Colonic mucosa (tissue), 4 donors: ENCODE data around the gene HES5. TPM values are rescaled to one million over a fixed set of nuclear protein-coding genes. Genes with fewer than 3 reads are reported as not detected.

Source experiments
- DNase-seq: peaks from one replicate; pipeline ENCODE4 v3.0.0-alpha.2; 2020
- H3K27ac ChIP-seq: fragments of 200-600 bp; one replicate; pipeline ENCODE4 v1.8.0; 2021
- H3K27me3 ChIP-seq: fragments of 200-600 bp; one replicate; pipeline ENCODE4 v1.8.0; 2021
- H3K36me3 ChIP-seq: fragments of 200-600 bp; one replicate; pipeline ENCODE4 v1.8.0; 2021
- H3K4me1 ChIP-seq: fragments of 200-600 bp; one replicate; pipeline ENCODE4 v1.8.0; 2021; ENCODE audit warnings: mild to moderate bottlenecking
- H3K4me3 ChIP-seq: fragments of 200-600 bp; one replicate; pipeline ENCODE4 v1.8.0; 2021
- H3K9ac ChIP-seq, 2 donors: one replicate each; pipeline ENCODE4 v1.7.0; 2013; ENCODE audit warnings: control low read depth in 2 of 2, low read depth in 2 of 2, low read length in 2 of 2
- H3K9me3 ChIP-seq: fragments of 200-600 bp; one replicate; pipeline ENCODE4 v1.8.0; 2021
- intact Hi-C: fragments of 100-400 bp; cut with DNase I; formaldehyde crosslinking; loops from one replicate; pipeline ENCODE4 v1.14.1; 2022
- total RNA-seq, 2 donors: library from RNA; stranded (reverse); fragmentation: NEBNext Ultra II Directional in 1 of 2; extraction: Animal tissue kit (Norgen Biotek cat#: 25700) in 1 of 2; gene quantifications; one replicate each; pipeline ENCODE4 v1.2.1, GENCODE V29; 2021
- TF ChIP-seq, protein P1 (sequence below): fragments of 200-600 bp; IDR thresholded peaks from one replicate; pipeline ENCODE4 v1.8.0; 2022; ENCODE audit warnings: antibody characterized with exemption, mild to moderate bottlenecking
- donor health status: healthy.
- donor health status: DM: no; HTN: no; CAD: no.
- donor health status: DM: no; HTN: no; CAD: no.

HES5 gene
- total RNA-seq, 2 donors from 2014 or later: 2.5 to 4.2 TPM

DNA sequence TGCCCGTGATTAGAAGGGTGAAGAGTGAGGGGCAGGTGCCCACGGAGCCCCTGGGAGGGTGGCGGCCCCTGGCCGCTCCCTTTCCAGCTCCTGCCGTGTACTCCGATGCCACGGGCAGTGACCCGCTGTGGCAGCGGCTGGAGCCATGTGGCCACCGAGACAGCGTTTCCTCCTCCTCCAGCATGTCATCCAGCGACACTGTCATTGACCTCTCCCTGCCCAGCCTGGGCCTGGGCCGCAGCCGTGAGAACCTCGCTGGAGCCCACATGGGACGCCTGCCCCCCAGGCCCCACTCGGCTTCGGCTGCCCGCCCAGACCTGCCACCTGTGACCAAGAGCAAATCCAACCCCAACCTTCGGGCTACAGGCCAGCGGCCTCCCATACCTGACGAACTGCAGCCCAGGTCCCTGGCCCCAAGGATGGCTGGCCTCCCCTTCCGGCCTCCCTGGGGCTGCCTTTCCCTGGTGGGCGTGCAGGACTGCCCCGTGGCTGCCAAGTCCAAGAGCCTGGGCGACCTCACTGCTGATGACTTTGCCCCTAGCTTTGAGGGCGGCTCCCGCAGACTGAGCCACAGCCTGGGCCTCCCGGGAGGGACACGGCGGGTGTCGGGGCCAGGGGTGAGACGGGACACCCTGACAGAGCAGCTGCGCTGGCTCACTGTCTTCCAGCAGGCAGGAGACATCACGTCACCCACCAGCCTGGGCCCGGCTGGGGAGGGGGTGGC is 25.7 kb downstream of the HES5 start:
- H3K9me3 ChIP-seq: no peaks in the 10 kb centered on the region
- H3K4me1 ChIP-seq: no peaks in the 10 kb centered on the region
- H3K9ac ChIP-seq: no peak overlapping the region
- no peak overlapping the region for H3K4me3 ChIP-seq
- no peak for DNase-seq
- H3K27me3 ChIP-seq: peaks cover 27% of the 10 kb centered on the region
- TF ChIP-seq, protein P1, sequence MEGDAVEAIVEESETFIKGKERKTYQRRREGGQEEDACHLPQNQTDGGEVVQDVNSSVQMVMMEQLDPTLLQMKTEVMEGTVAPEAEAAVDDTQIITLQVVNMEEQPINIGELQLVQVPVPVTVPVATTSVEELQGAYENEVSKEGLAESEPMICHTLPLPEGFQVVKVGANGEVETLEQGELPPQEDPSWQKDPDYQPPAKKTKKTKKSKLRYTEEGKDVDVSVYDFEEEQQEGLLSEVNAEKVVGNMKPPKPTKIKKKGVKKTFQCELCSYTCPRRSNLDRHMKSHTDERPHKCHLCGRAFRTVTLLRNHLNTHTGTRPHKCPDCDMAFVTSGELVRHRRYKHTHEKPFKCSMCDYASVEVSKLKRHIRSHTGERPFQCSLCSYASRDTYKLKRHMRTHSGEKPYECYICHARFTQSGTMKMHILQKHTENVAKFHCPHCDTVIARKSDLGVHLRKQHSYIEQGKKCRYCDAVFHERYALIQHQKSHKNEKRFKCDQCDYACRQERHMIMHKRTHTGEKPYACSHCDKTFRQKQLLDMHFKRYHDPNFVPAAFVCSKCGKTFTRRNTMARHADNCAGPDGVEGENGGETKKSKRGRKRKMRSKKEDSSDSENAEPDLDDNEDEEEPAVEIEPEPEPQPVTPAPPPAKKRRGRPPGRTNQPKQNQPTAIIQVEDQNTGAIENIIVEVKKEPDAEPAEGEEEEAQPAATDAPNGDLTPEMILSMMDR: no peak
- intact Hi-C loops: no loop called here
- peaks cover 1% of the 10 kb centered on the region for H3K36me3 ChIP-seq
- no peak overlapping the region for H3K27ac ChIP-seq

DNA sequence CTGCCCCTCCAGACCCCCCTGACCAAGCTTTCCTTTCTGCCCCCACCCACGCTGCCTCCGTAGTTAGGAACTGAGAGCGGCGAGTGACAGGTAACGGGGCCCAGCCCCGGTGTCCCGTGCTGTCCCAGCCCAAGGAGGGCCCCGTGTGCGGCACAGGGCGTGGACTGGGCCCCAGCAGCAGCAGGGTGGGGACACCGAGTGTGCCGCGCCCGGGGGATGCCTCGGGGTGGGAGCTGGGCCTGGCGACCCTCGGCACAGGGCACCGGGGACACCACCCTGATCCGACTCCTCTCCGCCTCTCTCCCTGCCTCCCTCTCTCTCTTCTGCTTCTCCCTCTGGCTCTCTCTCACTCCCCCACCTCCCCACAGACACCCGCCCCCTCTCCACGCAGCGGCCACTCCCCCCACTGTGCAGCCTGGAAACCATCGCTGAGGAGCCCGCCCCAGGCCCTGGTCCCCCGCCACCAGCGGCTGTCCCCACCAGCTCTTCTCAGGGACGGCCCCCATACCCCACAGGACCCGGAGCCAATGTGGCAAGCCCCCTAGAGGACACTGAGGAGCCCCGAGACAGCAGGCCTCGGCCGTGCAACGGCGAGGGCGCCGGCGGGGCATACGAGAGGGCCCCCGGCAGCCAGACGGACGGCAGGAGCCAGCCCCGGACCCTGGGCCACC is 26.4 kb downstream of the HES5 start:
- TF ChIP-seq, protein P1: no peak

DNA sequence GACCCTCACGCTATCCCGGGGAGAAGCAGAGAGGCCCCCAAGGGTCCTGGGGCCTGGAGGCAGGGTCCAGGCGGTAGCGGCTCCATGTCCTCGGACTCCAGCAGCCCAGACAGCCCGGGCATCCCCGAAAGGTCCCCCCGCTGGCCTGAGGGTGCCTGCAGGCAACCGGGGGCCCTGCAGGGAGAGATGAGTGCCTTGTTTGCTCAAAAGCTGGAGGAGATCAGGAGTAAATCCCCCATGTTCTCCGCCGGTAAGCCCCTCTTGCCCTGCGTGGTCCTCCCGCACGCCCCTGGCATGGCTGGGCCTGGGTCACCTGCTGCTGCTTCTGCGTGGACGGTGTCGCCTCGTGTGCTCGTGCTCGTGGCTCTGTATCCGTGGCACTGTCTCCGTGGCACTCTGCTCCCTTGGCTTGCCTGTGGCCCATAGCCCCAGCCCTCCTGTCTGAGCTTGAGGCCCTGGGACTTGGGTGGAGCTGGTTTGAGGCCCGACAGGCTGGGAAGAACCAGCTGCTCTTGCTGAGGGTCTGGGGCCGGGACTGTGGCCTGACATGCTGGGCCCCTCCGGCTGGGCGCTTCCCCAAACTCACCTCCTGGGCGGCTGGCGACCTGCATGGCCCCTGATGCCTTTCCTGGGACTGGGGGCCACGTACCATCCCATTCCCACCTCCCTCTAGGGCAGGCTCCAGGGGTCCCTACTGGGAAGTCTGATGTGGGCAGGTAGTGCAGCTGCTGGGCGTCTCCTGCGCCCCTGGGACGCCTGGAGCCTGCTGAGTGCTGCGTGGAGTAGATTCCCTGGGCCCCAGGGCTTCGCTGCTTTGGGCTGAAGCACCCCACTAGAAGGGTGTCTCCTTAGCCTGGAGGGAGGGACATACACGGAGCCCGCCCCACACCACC is 27.2 kb downstream of the HES5 start:
- intact Hi-C loops: no loop called here
- peaks cover 27% of the 10 kb centered on the region for H3K27me3 ChIP-seq
- no peak overlapping the region for H3K4me3 ChIP-seq
- DNase-seq: no peak
- TF ChIP-seq, protein P1: no peak
- no peak overlapping the region for H3K27ac ChIP-seq
- H3K9ac ChIP-seq: no peak overlapping the region
- H3K9me3 ChIP-seq: no peaks in the 10 kb centered on the region
- no peaks in the 10 kb centered on the region for H3K4me1 ChIP-seq
- no peaks in the 10 kb centered on the region for H3K36me3 ChIP-seq

More for the DNA sequence above, 26.4 kb downstream of the HES5 start:
- Histone ChIP-seq H3K4me3 (no peak overlapping the region), H3K27ac (no peak overlapping the region), H3K4me1 (no peaks in the 10 kb centered on the region), H3K9ac (no peak overlapping the region), H3K9me3 (no peaks in the 10 kb centered on the region), H3K36me3 (no peaks in the 10 kb centered on the region), H3K27me3 (peaks cover 27% of the 10 kb centered on the region)
- DNase-seq: no peak
- intact Hi-C loops: no loop called here

DNA sequence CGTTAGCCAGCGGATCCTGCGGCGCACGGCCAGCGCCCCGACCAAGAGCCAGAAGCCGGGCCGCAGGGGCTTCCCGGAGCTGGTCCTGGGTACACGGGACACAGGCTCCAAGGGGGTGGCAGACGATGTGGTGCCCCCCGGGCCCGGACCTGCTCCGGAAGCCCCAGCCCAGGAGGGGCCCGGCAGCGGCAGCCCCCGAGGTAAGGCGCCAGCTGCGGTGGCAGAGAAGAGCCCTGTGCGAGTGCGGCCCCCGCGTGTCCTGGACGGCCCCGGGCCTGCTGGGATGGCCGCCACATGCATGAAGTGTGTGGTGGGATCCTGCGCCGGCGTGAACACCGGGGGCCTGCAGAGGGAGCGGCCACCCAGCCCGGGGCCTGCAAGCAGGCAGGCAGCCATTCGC is 27.9 kb downstream of the HES5 start:
- H3K27me3 ChIP-seq: peaks cover 27% of the 10 kb centered on the region
- H3K36me3 ChIP-seq: no peaks in the 10 kb centered on the region
- TF ChIP-seq, protein P1: no peak
- no peak overlapping the region for H3K9ac ChIP-seq
- no peak overlapping the region for H3K4me3 ChIP-seq
- H3K27ac ChIP-seq: no peak overlapping the region
- DNase-seq: no peak
- no peaks in the 10 kb centered on the region for H3K4me1 ChIP-seq
- no peaks in the 10 kb centered on the region for H3K9me3 ChIP-seq
- intact Hi-C loops: no loop called here

DNA sequence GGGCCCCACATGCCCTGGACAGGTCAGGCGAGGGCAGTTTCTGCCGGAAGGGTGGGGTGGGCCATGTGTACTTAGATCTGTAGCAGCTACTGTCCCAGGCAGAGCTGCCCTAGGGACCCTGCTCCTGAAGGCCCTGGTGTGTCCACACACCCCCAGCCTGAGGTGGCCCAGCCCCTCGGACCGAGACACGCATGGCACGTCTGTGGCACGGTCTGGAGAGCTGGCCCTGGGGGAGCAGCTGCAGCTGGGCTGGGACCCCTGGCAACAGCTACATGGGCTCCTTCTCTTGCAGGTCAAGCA is 28.3 kb downstream of the HES5 start:
- no peak overlapping the region for H3K27ac ChIP-seq
- H3K9me3 ChIP-seq: no peaks in the 10 kb centered on the region
- TF ChIP-seq, protein P1: no peak
- DNase-seq: no peak
- H3K9ac ChIP-seq: no peak overlapping the region
- no peak overlapping the region for H3K4me3 ChIP-seq
- intact Hi-C loops: no loop called here
- H3K27me3 ChIP-seq: peaks cover 27% of the 10 kb centered on the region
- H3K4me1 ChIP-seq: no peaks in the 10 kb centered on the region
- H3K36me3 ChIP-seq: no peaks in the 10 kb centered on the region
